Stimulated activated CD4-positive, alpha-beta T cell treated with anti-CD3 and anti-CD28 coated beads, TNF-alpha, amount 100 ng/mL, for 48 hours (primary cell): ENCODE results near the gene LHPP.

Source experiments
- DNase-seq, 3 donors: peaks; one replicate each; pipeline ENCODE4 v3.0.0-alpha.2; 2020; ENCODE audit warnings: low read depth in 3 of 3

LHPP gene

GRCh38 chr10:124656541-124656940, 194.9 kb downstream of the LHPP start:
- no peak for DNase-seq

DNA sequence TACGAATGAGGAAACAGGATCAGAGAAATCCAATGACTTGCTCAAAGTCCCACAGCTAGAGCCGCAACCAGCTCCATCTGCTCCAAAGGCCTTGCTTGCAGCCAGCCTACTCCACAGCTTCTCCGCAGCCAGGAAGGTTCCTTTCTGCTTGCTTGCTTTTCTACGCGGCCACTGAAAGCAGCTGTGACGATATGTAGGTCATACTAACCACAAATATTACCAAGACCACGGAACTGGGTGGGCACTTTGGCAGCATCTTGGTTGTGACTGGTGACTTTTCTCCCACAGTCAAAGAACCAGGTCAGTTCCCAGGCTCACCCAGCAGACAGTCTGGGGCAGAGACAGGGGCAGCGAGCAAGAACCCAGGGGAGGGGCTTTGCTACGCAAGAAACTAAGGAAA, 196.2 kb downstream of the LHPP start:
- DNase-seq, result no peak

GRCh38 chr10:124658591-124659242, 197.1 kb downstream of the LHPP start:
- no peak for DNase-seq

GRCh38 chr10:124659380-124659779, 197.8 kb downstream of the LHPP start:
- no peak for DNase-seq

- DNase-seq, result no peak
Measured at GRCh38 chr10:124660404-124661125, 198.9 kb downstream of the LHPP start.

DNA sequence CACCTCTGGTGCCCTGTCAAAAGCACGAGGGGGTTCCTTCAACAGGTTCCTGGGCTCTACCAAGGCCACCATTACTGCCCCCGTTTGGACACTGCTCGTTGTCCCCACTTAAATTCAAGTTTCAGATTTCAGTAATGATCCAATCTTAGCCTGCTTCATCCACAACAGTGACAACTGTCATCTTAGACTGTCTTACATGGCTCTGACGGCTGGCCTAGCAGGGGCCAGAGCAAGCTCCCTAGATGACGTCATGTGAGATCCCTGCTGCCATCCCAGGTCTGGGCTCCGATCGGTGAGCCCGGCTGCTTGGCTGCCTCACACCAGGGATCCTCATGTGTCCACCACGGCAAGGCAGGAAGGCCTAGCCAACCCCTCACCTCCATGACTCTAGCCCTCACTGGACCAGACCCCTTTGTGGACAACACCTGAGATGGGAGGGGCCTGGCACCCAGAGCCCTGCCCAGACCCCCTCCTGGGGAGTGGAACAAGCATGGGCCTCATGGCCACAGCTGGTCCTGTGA, 200.1 kb downstream of the LHPP start:
- DNase-seq, result no peak

- no peak for DNase-seq
Measured at GRCh38 chr10:124663228-124663627, 201.6 kb downstream of the LHPP start.
